Neural cell (in vitro differentiated cells): Measurements from ENCODE around the gene MAT1A. TPM values are rescaled to one million over a fixed set of nuclear protein-coding genes. Genes with fewer than 3 reads are reported as not detected.

ENCODE experiments used
- H2AFZ ChIP-seq: fragments of 200-600, 300-800 bp; sonication (generic), shearing (Covaris generic); 2 replicates; pipeline ENCODE4 v1.6.0; 2014; ENCODE audit warnings: low read depth, mild to moderate bottlenecking, antibody characterized with exemption, low read length, moderate library complexity
- H3F3A ChIP-seq: fragments of 200-600 bp; shearing (Covaris generic); 2 replicates; pipeline ENCODE4 v1.6.1; 2016; ENCODE audit warnings: mild to moderate bottlenecking, moderate library complexity, mixed read lengths, antibody characterized with exemption, low read length; ENCODE audit not compliant: insufficient read depth, poor library complexity, severe bottlenecking
- H3K27ac ChIP-seq: fragments of 200-600, 300-800 bp; sonication (generic), shearing (Covaris generic); 2 replicates; pipeline ENCODE4 v1.5.1; 2014; ENCODE audit warnings: mild to moderate bottlenecking, low read length, moderate library complexity
- H3K27me3 ChIP-seq: fragments of 300-800, 200-600 bp; sonication (generic), shearing (Covaris generic); 2 replicates; pipeline ENCODE4 v1.6.0; 2014; ENCODE audit warnings: mild to moderate bottlenecking, low read depth, low read length, moderate library complexity; ENCODE audit not compliant: insufficient read depth
- H3K36me3 ChIP-seq: fragments of 300-800, 200-600 bp; sonication (generic), shearing (Covaris generic); 2 replicates; pipeline ENCODE4 v1.5.1; 2014; ENCODE audit warnings: mild to moderate bottlenecking, antibody characterized with exemption, low read length, moderate library complexity; ENCODE audit not compliant: insufficient read depth
- H3K4me2 ChIP-seq: fragments of 300-800, 200-600 bp; sonication (generic), shearing (Covaris generic); 2 replicates; pipeline ENCODE4 v1.6.0; 2014; ENCODE audit warnings: mild to moderate bottlenecking, low read length
- H3K4me3 ChIP-seq: fragments of 300-800, 200-600 bp; sonication (generic), shearing (Covaris generic); 2 replicates; pipeline ENCODE4 v1.5.1; 2014; ENCODE audit warnings: mild to moderate bottlenecking, low read length, moderate library complexity
- H3K79me2 ChIP-seq: fragments of 200-600 bp; shearing (Covaris generic); replicated peaks from 2 replicates; pipeline ENCODE4 v1.6.0; 2014; ENCODE audit warnings: mild to moderate bottlenecking, low read length, moderate library complexity; ENCODE audit not compliant: insufficient read depth
- H3K9ac ChIP-seq: fragments of 300-800, 200-600 bp; sonication (generic), shearing (Covaris generic); 2 replicates; pipeline ENCODE4 v1.6.1; 2016; ENCODE audit warnings: mild to moderate bottlenecking, low read length, mixed read lengths
- H3K9me2 ChIP-seq: fragments of 200-600 bp; shearing (Covaris generic); 2 replicates; pipeline ENCODE4 v1.6.1; 2016; ENCODE audit warnings: mild to moderate bottlenecking, low read length, mixed read lengths; ENCODE audit not compliant: insufficient read depth
- H3K9me3 ChIP-seq: fragments of 200-600, 300-800 bp; sonication (generic), shearing (Covaris generic); 2 replicates; pipeline ENCODE4 v1.6.1; 2016; ENCODE audit warnings: mild to moderate bottlenecking, mixed run types, low read length, moderate library complexity, mixed read lengths
- H4K20me1 ChIP-seq: fragments of 200-600 bp; shearing (Covaris generic); 2 replicates; pipeline ENCODE4 v1.6.1; 2016; ENCODE audit warnings: mild to moderate bottlenecking, mixed run types; ENCODE audit not compliant: insufficient read depth
- POLR2AphosphoS5 ChIP-seq: IDR thresholded peaks from 2 replicates; pipeline ENCODE4 v1.6.1; 2012
- RAD21 ChIP-seq: fragments of 450-650 bp; conservative IDR thresholded peaks from 2 replicates; pipeline ENCODE4 v1.6.1; 2014; ENCODE audit warnings: antibody characterized with exemption, mild to moderate bottlenecking, moderate library complexity
- SMC3 ChIP-seq: fragments of 450-650 bp; conservative IDR thresholded peaks from 2 replicates; pipeline ENCODE4 v1.6.1; 2014; ENCODE audit warnings: antibody characterized with exemption, mild to moderate bottlenecking, moderate library complexity; ENCODE audit not compliant: poor library complexity
- TAF1 ChIP-seq: IDR thresholded peaks from 2 replicates; pipeline ENCODE4 v1.6.1; 2012; ENCODE audit warnings: low read depth
- polyA plus RNA-seq: library from polyadenylated mRNA; depleted of rRNA; stranded (reverse); fragments of >200 nt; gene quantifications from 2 replicates; pipeline ENCODE4 v1.2.3, GENCODE V29; 2014
- TF ChIP-seq, protein P1 (sequence below): fragments of 450-650 bp; IDR thresholded peaks from 2 replicates; pipeline ENCODE4 v1.5.1; 2014; ENCODE audit warnings: antibody characterized with exemption, mild to moderate bottlenecking, moderate library complexity; ENCODE audit not compliant: poor library complexity, severe bottlenecking
- TF ChIP-seq, protein P2 (sequence below): IDR thresholded peaks from 2 replicates; pipeline ENCODE4 v1.6.1; 2012; ENCODE audit warnings: borderline replicate concordance

Gene MAT1A
- polyA plus RNA-seq, 1 donor from 2014 or later, result not detected

DNA sequence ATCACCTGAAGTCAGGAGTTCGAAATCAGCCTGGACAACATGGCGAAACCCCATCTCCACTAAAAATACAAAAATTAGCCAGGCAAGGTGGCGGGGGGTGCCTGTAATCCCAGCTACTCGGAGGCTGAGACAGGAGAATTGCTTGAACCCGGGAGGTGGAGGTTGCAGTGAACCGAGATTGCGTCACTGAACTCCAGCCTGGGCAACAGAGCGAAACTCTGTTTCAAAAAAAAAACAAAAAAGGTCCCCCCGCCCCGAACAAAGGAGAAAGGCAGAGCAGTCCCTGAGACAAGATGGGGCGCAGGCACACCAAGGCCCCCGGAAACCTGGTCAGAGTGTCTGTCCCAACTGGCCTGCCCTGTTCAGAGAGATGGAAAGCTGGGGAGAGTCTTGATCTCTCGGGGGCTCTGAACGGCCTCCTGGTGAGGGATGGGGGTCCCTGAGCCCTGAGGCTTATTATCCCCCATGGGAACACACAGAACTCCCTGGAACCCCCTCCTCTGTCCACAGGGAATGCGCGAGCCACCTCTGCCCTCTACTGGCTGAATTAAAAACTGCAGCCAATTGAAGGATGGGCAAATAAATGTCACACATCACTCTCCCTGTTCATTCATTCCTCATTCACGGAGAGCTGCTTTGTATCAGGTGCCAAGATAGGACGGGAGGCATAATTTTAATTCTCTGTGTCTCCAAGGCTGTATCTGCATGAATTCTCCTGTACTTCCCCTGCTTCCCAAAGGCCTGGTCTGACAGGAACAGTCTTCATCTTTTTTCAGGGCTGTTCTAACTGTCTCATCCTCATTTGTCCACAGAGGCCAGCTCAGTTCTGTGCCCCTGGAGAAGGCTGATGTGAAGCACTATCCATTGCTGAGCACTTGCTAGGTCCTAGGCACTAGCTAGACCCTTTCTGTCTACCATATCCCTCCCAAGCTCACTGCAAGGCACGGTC lies 28.9 kb downstream of the MAT1A start:
- Histone ChIP-seq H2AFZ (no peak overlapping the region), H3K27me3 (no peaks in the 10 kb centered on the region)
- TF ChIP-seq RAD21 (peak; percentile 63), SMC3 (peak; percentile 58), POLR2AphosphoS5 (no peak)
- TF ChIP-seq, protein P1, sequence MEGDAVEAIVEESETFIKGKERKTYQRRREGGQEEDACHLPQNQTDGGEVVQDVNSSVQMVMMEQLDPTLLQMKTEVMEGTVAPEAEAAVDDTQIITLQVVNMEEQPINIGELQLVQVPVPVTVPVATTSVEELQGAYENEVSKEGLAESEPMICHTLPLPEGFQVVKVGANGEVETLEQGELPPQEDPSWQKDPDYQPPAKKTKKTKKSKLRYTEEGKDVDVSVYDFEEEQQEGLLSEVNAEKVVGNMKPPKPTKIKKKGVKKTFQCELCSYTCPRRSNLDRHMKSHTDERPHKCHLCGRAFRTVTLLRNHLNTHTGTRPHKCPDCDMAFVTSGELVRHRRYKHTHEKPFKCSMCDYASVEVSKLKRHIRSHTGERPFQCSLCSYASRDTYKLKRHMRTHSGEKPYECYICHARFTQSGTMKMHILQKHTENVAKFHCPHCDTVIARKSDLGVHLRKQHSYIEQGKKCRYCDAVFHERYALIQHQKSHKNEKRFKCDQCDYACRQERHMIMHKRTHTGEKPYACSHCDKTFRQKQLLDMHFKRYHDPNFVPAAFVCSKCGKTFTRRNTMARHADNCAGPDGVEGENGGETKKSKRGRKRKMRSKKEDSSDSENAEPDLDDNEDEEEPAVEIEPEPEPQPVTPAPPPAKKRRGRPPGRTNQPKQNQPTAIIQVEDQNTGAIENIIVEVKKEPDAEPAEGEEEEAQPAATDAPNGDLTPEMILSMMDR, result peak; percentile 75

DNA sequence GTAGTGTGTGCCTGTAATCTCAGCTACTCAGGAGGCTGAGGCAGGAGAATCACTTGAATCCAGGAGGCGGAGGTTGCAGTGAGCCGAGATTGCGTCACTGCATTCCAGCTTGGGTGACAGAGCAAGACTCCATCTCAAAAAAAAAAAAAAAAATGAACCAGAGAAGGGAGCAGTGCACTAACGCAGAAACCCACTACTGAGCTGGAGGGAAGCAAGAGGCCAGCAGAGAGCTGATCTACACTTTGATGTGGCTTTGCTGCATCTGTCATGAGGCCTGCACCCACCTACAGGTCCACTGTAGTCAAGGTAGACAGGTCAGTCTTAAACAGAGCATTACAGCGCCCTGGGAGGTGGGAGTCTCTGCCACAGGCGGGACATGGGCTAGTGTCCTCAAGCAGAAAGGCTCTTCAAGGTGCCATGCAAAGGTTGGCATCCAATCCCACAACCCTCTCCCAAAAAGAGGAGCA lies 30.0 kb downstream of the MAT1A start:
- H3K79me2 ChIP-seq, result no peaks in the 10 kb centered on the region
- H3K27ac ChIP-seq, result no peak overlapping the region
- no peak overlapping the region for H3K9ac ChIP-seq
- no peaks in the 10 kb centered on the region for H3K9me3 ChIP-seq
- no peaks in the 10 kb centered on the region for H3K27me3 ChIP-seq
- H3K9me2 ChIP-seq, result no peaks in the 10 kb centered on the region
- no peak overlapping the region for H2AFZ ChIP-seq
- TF ChIP-seq TAF1 (no peak), SMC3 (no peak), RAD21 (no peak)
- TF ChIP-seq, protein P2, sequence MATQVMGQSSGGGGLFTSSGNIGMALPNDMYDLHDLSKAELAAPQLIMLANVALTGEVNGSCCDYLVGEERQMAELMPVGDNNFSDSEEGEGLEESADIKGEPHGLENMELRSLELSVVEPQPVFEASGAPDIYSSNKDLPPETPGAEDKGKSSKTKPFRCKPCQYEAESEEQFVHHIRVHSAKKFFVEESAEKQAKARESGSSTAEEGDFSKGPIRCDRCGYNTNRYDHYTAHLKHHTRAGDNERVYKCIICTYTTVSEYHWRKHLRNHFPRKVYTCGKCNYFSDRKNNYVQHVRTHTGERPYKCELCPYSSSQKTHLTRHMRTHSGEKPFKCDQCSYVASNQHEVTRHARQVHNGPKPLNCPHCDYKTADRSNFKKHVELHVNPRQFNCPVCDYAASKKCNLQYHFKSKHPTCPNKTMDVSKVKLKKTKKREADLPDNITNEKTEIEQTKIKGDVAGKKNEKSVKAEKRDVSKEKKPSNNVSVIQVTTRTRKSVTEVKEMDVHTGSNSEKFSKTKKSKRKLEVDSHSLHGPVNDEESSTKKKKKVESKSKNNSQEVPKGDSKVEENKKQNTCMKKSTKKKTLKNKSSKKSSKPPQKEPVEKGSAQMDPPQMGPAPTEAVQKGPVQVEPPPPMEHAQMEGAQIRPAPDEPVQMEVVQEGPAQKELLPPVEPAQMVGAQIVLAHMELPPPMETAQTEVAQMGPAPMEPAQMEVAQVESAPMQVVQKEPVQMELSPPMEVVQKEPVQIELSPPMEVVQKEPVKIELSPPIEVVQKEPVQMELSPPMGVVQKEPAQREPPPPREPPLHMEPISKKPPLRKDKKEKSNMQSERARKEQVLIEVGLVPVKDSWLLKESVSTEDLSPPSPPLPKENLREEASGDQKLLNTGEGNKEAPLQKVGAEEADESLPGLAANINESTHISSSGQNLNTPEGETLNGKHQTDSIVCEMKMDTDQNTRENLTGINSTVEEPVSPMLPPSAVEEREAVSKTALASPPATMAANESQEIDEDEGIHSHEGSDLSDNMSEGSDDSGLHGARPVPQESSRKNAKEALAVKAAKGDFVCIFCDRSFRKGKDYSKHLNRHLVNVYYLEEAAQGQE, result no peak
- TF ChIP-seq, protein P1, result no peak
- H4K20me1 ChIP-seq, result no peaks in the 10 kb centered on the region
- no peaks in the 10 kb centered on the region for H3F3A ChIP-seq
- no peak overlapping the region for H3K4me3 ChIP-seq
- no peak overlapping the region for H3K4me2 ChIP-seq
- H3K36me3 ChIP-seq, result no peaks in the 10 kb centered on the region

More for the DNA sequence above, 28.9 kb downstream of the MAT1A start:
- Histone ChIP-seq H3F3A (no peaks in the 10 kb centered on the region), H3K4me2 (no peak overlapping the region), H3K27ac (no peak overlapping the region), H3K79me2 (no peaks in the 10 kb centered on the region), H3K9me2 (no peaks in the 10 kb centered on the region), H3K36me3 (no peaks in the 10 kb centered on the region), H3K9me3 (no peaks in the 10 kb centered on the region), H4K20me1 (no peaks in the 10 kb centered on the region), H3K4me3 (no peak overlapping the region), H3K9ac (no peak overlapping the region)
